DOHH2 (cell line): ENCODE data around the gene GEMIN7.

Source experiments
- EZH2phosphoT487 ChIP-seq: fragments of 200-600 bp; sonication (generic); IDR thresholded peaks from 2 replicates; pipeline ENCODE4 v1.6.1; 2017; ENCODE audit warnings: borderline replicate concordance, mild to moderate bottlenecking, antibody characterized with exemption, low read length, moderate library complexity, mixed read lengths
- TF ChIP-seq, protein P1 (sequence below): fragments of 200-600 bp; sonication (generic); IDR thresholded peaks from one replicate; pipeline ENCODE4 v1.5.1; 2014; ENCODE audit warnings: antibody characterized with exemption, mild to moderate bottlenecking, low read depth, low read length; ENCODE audit not compliant: poor library complexity, severe bottlenecking

DNA sequence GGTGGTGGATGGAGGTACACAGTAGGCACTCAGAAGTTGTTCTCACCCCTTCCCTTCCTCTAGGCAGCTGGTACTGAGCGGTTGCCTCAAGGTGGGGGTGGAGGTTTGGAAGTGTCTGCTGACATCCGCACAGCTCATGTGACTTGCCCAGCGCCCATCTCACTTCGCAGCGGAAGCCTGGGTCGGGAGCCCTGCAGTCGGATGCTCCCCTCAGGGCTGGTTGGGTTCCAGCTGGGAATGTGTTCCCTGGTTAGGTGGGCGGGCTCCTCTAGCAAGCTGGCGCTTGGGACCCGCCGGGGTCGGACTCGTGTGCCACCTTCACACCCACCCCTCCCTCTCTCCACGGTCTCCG, 24.1 kb downstream of the GEMIN7 start:
- TF ChIP-seq, protein P1, sequence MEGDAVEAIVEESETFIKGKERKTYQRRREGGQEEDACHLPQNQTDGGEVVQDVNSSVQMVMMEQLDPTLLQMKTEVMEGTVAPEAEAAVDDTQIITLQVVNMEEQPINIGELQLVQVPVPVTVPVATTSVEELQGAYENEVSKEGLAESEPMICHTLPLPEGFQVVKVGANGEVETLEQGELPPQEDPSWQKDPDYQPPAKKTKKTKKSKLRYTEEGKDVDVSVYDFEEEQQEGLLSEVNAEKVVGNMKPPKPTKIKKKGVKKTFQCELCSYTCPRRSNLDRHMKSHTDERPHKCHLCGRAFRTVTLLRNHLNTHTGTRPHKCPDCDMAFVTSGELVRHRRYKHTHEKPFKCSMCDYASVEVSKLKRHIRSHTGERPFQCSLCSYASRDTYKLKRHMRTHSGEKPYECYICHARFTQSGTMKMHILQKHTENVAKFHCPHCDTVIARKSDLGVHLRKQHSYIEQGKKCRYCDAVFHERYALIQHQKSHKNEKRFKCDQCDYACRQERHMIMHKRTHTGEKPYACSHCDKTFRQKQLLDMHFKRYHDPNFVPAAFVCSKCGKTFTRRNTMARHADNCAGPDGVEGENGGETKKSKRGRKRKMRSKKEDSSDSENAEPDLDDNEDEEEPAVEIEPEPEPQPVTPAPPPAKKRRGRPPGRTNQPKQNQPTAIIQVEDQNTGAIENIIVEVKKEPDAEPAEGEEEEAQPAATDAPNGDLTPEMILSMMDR: no peak
- no peak for TF ChIP-seq EZH2phosphoT487
